PFSK-1 (cell line): Measurements from ENCODE around the gene UPF1.

Experiments
- FOXP2 ChIP-seq: optimal IDR thresholded peaks from 2 replicates; pipeline ENCODE3; 2011; ENCODE audit warnings: borderline replicate concordance, control low read depth, inconsistent platforms; ENCODE audit not compliant: insufficient read depth; ENCODE audit errors: extremely low read length, extremely low read depth
- POLR2AphosphoS5 ChIP-seq: IDR thresholded peaks from 2 replicates; pipeline ENCODE4 v1.6.1; 2012; ENCODE audit warnings: low read depth, mild to moderate bottlenecking, control low read depth, low read length, moderate library complexity
- REST ChIP-seq, 2 experiments: IDR thresholded peaks; 2 replicates each; pipeline versions ENCODE4 v1.6.1 to v1.8.0; 2011 to 2012; ENCODE audit warnings: low read depth in 2 of 2, low read length in 2 of 2, control low read depth in 1 of 2, inconsistent platforms in 1 of 2, mild to moderate bottlenecking in 1 of 2, moderate library complexity in 1 of 2; ENCODE audit not compliant: insufficient read depth in 1 of 2
- SIN3A ChIP-seq: IDR thresholded peaks from 2 replicates; pipeline ENCODE4 v1.6.1; 2012; ENCODE audit warnings: mild to moderate bottlenecking, low read length, moderate library complexity, borderline replicate concordance; ENCODE audit not compliant: insufficient read depth
- TAF1 ChIP-seq: IDR thresholded peaks from 2 replicates; pipeline ENCODE4 v1.6.1; 2012; ENCODE audit warnings: low read length, control low read depth, borderline replicate concordance; ENCODE audit not compliant: insufficient read depth

The UPF1 gene

GRCh38 chr19:18906605-18907519 lies 75.1 kb downstream of the UPF1 start:
- no peak for TF ChIP-seq TAF1
- no peak for TF ChIP-seq POLR2AphosphoS5

- TF ChIP-seq SIN3A: no peak
- TF ChIP-seq TAF1: no peak
- no peak for TF ChIP-seq FOXP2
- TF ChIP-seq POLR2AphosphoS5: no peak
- no peak for TF ChIP-seq REST (IDR thresholded peaks at IDR 0.05; ENCODE audit: insufficient read depth in 1 of 2, low read depth in 2 of 2, low read length in 2 of 2)
These were observed 77.3 kb downstream of the UPF1 start for GRCh38 chr19:18908917-18909619.

- TF ChIP-seq POLR2AphosphoS5 (no peak), SIN3A (no peak), TAF1 (no peak), REST (IDR thresholded peaks at IDR 0.05; ENCODE audit: insufficient read depth in 1 of 2, low read depth in 2 of 2, low read length in 2 of 2) (no peak), FOXP2 (no peak)
These were observed 78.3 kb downstream of the UPF1 start for GRCh38 chr19:18910010-18910409.

GRCh38 chr19:18910801-18911436 lies 79.2 kb downstream of the UPF1 start:
- TF ChIP-seq SIN3A (no peak), REST (IDR thresholded peaks at IDR 0.05; ENCODE audit: insufficient read depth in 1 of 2, low read depth in 2 of 2, low read length in 2 of 2) (no peak), POLR2AphosphoS5 (no peak), FOXP2 (no peak), TAF1 (no peak)

- no peak for TF ChIP-seq REST (IDR thresholded peaks at IDR 0.05; ENCODE audit: insufficient read depth in 1 of 2, low read depth in 2 of 2, low read length in 2 of 2)
- TF ChIP-seq FOXP2: no peak
- no peak for TF ChIP-seq POLR2AphosphoS5
- no peak for TF ChIP-seq SIN3A
- TF ChIP-seq TAF1: no peak
These were observed 81.2 kb downstream of the UPF1 start for GRCh38 chr19:18912933-18913332.
